HG02938 (cell line): ENCODE data around the gene KRT8.

Experiments
- ATAC-seq: cut with Tn5 transposase; IDR thresholded peaks from one replicate; pipeline ENCODE4 v1.9.1; 2021; ENCODE audit warnings: mild to moderate bottlenecking, moderate library complexity; ENCODE audit not compliant: unreplicated experiment

The KRT8 gene

DNA sequence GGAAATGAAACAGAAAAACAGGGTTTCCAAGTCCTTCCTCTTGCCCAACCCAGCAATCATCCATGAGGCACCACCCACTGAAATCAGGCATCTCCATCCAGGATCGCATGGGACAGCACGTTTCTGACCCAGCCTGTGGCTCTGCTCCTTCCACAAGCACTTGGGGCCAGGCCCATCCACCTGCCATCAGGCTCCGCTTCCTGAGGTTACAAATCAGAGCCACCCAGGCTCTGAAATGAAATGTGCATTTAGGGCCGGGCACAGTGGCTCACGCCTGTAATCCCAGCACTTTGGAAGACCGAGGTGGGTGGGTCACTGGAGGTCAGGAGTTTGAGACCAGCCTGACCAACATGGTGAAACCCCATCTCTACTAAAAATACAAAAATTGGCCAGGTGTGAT, 55.4 kb downstream of the KRT8 start:
- no peak for ATAC-seq

DNA sequence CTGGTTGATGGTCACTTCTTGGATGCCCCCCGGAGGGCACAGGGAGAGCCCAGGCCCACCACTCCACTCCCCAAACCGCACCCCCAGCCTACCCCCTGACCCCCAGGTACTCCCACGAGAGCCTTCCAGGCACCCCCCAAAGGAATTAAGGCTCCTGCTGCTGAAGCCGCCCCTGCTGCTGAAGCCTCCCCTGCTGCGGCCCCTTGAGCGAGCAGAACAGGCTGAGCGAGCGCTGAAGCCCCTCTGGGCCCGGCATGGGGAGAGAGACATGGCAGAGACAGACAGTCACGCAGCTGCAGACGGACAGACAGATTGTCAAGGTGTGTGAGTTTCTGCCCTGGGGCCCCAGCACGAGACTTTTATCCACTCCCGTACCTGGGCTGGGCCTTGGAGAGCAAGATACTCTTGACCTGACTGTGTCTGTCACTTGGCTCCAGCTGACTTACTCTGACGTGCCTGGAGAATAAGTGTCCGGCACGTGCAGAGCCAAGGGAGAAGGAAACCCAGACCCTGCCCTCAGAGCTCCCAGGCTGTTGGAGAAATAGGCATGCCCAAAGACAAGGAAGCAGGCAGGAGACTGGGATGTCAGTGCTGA, 56.1 kb downstream of the KRT8 start, which contains the start of gene KRT78:
KRT78 (minus strand) TSS at position 334 of the 595 bp plus-strand sequence; CDS start at position 270, 64 bp downstream.
- no peak for ATAC-seq

DNA sequence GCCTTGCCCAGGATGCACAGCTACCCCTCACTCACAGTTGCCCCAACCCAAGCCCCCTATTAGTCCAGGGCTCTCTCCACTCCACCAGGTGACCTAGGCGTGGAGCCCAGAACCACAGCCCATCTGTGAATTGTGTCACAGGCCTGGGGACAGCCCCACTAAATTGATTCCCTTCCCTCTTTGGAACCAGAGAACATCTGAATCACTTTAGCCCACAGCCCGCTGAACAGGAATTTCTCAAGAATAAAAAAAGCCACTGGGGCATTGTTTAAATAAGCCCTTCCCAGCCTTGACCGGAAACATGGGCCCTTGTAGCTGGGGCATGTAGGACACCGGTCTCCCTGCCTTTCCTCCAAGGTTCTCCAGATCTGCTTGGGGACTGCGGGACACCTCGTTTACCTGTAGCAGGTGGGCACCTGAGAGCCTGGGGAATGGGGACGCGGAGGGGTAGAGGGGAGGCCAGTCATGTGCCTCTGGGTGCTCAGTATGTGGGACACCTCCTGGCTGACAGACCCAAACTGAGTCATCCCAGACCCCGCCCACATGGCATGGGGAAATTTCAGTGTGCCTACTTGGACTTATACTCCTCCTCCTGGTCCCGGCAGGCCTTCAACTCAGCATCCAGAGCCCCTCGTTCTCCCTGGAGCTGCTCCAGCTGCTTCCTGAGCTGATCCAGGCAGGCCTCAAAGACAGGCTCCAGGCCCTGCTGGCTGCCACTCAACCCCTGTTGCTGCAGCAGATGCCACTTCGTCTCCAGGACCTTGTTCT, 57.4 kb downstream of the KRT8 start:
- no peak for ATAC-seq
